Neural crest cell (in vitro differentiated cells): ENCODE results near the gene GABPB1. TPM values are rescaled to one million over a fixed set of nuclear protein-coding genes. Genes with fewer than 3 reads are reported as not detected.

Experiments
- DNase-seq: peaks from one replicate; pipeline ENCODE4 v3.0.0; 2021; ENCODE audit warnings: low read depth, mixed read lengths, low spot score
- H3K27ac Mint-ChIP-seq: one replicate; pipeline ENCODE4 v1.8.0; 2021; ENCODE audit warnings: mild to moderate bottlenecking, mixed read lengths; ENCODE audit not compliant: unreplicated experiment
- H3K27me3 Mint-ChIP-seq: 2 replicates; pipeline ENCODE4 v1.8.0; 2021; ENCODE audit warnings: low read depth, mild to moderate bottlenecking, mixed read lengths
- H3K36me3 Mint-ChIP-seq: 2 replicates; pipeline ENCODE4 v1.8.0; 2021; ENCODE audit warnings: low read depth, mild to moderate bottlenecking, mixed read lengths
- H3K4me1 Mint-ChIP-seq: 2 replicates; pipeline ENCODE4 v1.8.0; 2021; ENCODE audit warnings: mixed read lengths
- H3K4me3 Mint-ChIP-seq: one replicate; pipeline ENCODE4 v1.8.0; 2021; ENCODE audit warnings: mild to moderate bottlenecking, mixed read lengths
- H3K9me3 Mint-ChIP-seq: 2 replicates; pipeline ENCODE4 v1.8.0; 2021; ENCODE audit warnings: mixed read lengths
- CTCF ChIP-seq: fragments of 200-600 bp; sonication (generic); conservative IDR thresholded peaks from 2 replicates; pipeline ENCODE4 v1.5.0; 2021; ENCODE audit warnings: antibody characterized with exemption, mild to moderate bottlenecking
- total RNA-seq: library from RNA; stranded (reverse); gene quantifications from 2 replicates; pipeline ENCODE4 v1.2.1, GENCODE V29; 2021

GABPB1 gene
- total RNA-seq, 1 donor from 2014 or later: 37.8 TPM

DNA sequence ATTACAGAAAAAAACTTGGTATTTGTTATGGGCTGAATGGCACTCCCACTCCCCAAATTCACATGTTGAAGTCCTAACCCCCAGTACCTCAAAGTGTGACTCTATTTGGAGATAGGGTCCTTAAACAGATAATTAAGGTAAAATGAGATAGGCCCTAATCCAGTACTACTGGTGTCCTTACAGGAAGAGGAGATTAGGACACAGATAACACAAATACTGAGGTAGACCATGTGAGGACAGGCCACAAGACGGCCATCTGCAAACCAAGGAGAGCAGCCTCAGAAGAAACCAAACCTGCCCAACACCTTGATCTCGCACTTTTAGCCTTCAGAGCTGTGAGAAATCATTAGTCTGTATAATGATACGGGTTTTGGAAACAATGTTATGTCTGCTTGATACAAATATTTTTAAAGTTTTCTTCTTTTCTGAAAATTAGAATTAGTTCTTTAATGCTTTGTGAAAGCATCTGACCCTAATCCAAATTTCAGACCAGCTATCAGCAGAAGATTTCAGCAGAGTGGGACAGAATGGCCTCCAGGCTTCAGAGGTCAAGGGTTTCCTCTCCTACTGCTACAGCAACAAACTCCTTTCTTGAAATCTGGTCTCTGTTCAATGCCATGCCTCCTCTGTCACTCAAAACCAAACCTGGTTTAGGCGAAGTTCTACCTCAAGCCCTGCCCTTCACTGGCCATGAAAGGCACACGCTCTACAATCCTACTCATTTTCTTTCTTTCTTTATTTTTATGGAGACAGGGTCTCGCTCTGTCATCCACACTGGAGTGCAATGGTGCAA lies 67.5 kb downstream of the GABPB1 start:
- H3K36me3 Mint-ChIP-seq: peaks cover 10% of the 10 kb centered on the region
- no peaks in the 10 kb centered on the region for H3K4me1 Mint-ChIP-seq
- no peaks in the 10 kb centered on the region for H3K27me3 Mint-ChIP-seq
- H3K9me3 Mint-ChIP-seq: no peaks in the 10 kb centered on the region
- TF ChIP-seq CTCF: no peak
- no peak overlapping the region for H3K27ac Mint-ChIP-seq
- no peak overlapping the region for H3K4me3 Mint-ChIP-seq
- no peak for DNase-seq

- no peaks in the 10 kb centered on the region for H3K9me3 Mint-ChIP-seq
Observed at GRCh38 chr15:50281427-50281826, 73.6 kb downstream of the GABPB1 start.

GRCh38 chr15:50280271-50280670 lies 74.7 kb downstream of the GABPB1 start:
- Mint-ChIP-seq H3K4me3 (no peak overlapping the region), H3K36me3 (peaks cover 5% of the 10 kb centered on the region), H3K9me3 (no peaks in the 10 kb centered on the region), H3K4me1 (no peaks in the 10 kb centered on the region), H3K27ac (no peak overlapping the region), H3K27me3 (no peaks in the 10 kb centered on the region)
- no peak for TF ChIP-seq CTCF
- DNase-seq: no peak

More at GRCh38 chr15:50281427-50281826, 73.6 kb downstream of the GABPB1 start:
- TF ChIP-seq CTCF: no peak
- H3K4me3 Mint-ChIP-seq: no peak overlapping the region
- H3K36me3 Mint-ChIP-seq: peaks cover 5% of the 10 kb centered on the region
- no peaks in the 10 kb centered on the region for H3K27me3 Mint-ChIP-seq
- no peaks in the 10 kb centered on the region for H3K4me1 Mint-ChIP-seq
- no peak for DNase-seq
- no peak overlapping the region for H3K27ac Mint-ChIP-seq

DNA sequence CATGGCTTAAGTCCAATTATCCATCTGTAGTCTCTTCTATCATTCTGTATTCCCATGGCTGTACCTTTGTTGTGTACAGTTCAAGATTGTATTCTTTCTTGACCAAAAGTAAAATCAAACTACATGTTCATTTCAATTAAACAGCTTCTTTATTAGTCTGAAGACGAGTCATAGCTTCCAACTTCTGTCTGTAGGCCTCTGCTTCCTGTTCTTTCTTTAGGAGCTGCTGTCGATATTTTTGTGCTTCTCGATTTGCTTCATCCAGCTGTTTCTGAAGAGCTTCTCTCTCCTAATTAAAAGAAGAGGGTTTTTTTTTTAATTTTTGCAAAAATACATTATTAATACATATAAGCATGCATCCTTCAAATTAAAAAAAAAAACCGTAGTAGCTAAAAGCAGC lies 76.5 kb downstream of the GABPB1 start:
- Mint-ChIP-seq H3K27me3 (no peaks in the 10 kb centered on the region), H3K4me3 (no peak overlapping the region), H3K9me3 (no peaks in the 10 kb centered on the region), H3K36me3 (peaks cover 5% of the 10 kb centered on the region), H3K4me1 (no peaks in the 10 kb centered on the region), H3K27ac (no peak overlapping the region)
- DNase-seq: no peak
- TF ChIP-seq CTCF: no peak

- Mint-ChIP-seq H3K9me3 (no peaks in the 10 kb centered on the region), H3K4me3 (no peak overlapping the region), H3K27ac (no peak overlapping the region), H3K27me3 (no peaks in the 10 kb centered on the region), H3K36me3 (peaks cover 5% of the 10 kb centered on the region), H3K4me1 (no peaks in the 10 kb centered on the region)
- no peak for DNase-seq
- no peak for TF ChIP-seq CTCF
Observed at GRCh38 chr15:50277370-50277769, 77.6 kb downstream of the GABPB1 start.
